Peyer's patch (tissue), 4 donors: Measurements from ENCODE around the gene VRK2.

Experiments used
- POLR2A ChIP-seq, 2 donors: fragments of 450-650 bp; IDR thresholded peaks; one replicate each; pipeline ENCODE4 v1.5.1; 2017; ENCODE audit warnings: antibody characterized with exemption in 2 of 2, mild to moderate bottlenecking in 2 of 2, moderate library complexity in 2 of 2
- TF ChIP-seq, protein P1 (sequence below), 6 experiments: fragments of 450-650 bp in 4 of 6; fragments of 200-600 bp in 2 of 6; sonication (generic) in 1 of 6; IDR thresholded peaks; one replicate each; pipeline ENCODE4 v1.5.1; 2017 to 2019; ENCODE audit warnings: antibody characterized with exemption in 6 of 6, mild to moderate bottlenecking in 3 of 6, moderate library complexity in 1 of 6

DNA sequence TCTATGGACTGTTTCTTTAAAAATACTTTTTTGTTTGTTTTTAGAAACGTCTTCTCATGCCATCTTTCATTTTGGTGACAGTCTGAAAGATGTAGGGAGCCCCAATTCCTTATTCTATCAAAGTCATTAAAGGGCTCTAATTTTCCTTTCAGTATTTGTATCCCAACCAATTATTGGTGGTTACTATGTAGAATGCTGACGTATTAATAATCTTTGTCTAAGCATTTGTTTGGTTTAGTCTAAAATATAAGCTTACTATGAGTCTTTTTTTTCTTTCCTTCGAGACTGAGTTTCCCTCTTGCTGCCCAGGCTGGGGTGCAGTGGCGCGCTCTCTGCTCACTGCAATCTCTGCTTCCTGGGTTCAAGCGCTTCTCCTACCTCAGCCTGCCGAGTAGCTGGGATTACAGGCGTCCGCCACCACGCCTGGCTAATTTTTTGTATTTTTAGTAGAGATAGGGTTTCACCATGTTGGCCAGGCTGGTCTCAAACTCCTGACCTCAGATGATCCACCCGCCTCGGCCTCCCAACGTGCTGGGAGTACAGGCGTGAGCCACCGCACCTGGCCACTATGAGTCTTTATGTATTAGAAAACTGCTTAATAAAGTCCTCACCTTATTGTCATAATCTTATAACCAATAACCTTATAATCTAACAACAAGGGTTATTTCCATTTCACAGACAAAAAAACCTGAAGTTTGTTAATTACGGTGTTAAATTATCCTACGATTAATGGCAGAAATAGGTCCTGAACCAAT lies 849 bp upstream of the VRK2 start:
- TF ChIP-seq, protein P1, sequence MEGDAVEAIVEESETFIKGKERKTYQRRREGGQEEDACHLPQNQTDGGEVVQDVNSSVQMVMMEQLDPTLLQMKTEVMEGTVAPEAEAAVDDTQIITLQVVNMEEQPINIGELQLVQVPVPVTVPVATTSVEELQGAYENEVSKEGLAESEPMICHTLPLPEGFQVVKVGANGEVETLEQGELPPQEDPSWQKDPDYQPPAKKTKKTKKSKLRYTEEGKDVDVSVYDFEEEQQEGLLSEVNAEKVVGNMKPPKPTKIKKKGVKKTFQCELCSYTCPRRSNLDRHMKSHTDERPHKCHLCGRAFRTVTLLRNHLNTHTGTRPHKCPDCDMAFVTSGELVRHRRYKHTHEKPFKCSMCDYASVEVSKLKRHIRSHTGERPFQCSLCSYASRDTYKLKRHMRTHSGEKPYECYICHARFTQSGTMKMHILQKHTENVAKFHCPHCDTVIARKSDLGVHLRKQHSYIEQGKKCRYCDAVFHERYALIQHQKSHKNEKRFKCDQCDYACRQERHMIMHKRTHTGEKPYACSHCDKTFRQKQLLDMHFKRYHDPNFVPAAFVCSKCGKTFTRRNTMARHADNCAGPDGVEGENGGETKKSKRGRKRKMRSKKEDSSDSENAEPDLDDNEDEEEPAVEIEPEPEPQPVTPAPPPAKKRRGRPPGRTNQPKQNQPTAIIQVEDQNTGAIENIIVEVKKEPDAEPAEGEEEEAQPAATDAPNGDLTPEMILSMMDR (IDR thresholded peaks at IDR 0.05): no peak
- TF ChIP-seq POLR2A (IDR thresholded peaks at IDR 0.05): no peak
